GM19452 (cell line): ENCODE data around the gene CFAP45.
"Not testable (repeated sequence)": the region's sequence is repeated elsewhere in the genome, so short reads cannot be mapped to it uniquely, and the experiment has no call there.

ENCODE experiments used
- ATAC-seq: cut with Tn5 transposase; IDR thresholded peaks from one replicate; pipeline ENCODE4 v1.9.1; 2021; ENCODE audit not compliant: unreplicated experiment

The CFAP45 gene

GRCh38 chr1:159908031-159908940 lies 8.3 kb upstream of the CFAP45 start:
- ATAC-seq, result no peak

GRCh38 chr1:159906960-159907359 lies 7.0 kb upstream of the CFAP45 start:
- no peak for ATAC-seq

- ATAC-seq, result not testable (repeated sequence)
These were observed 4.1 kb upstream of the CFAP45 start for GRCh38 chr1:159904036-159904435.

- no peak for ATAC-seq
These were observed 2.6 kb upstream of the CFAP45 start for GRCh38 chr1:159902541-159902940.

GRCh38 chr1:159900755-159901360 lies 893 bp upstream of the CFAP45 start:
- ATAC-seq, result no peak

- ATAC-seq, result not testable (repeated sequence)
These were observed 331 bp downstream of the CFAP45 start for GRCh38 chr1:159899634-159900033.

GRCh38 chr1:159898527-159898926 lies 1.4 kb downstream of the CFAP45 start:
- ATAC-seq, result no peak

GRCh38 chr1:159897962-159898361 lies 2.0 kb downstream of the CFAP45 start:
- ATAC-seq, result no peak

- ATAC-seq, result no peak
These were observed 3.4 kb downstream of the CFAP45 start for GRCh38 chr1:159896546-159896930.

GRCh38 chr1:159895836-159896545 lies 4.0 kb downstream of the CFAP45 start:
- ATAC-seq, result no peak

GRCh38 chr1:159895286-159895685 lies 4.7 kb downstream of the CFAP45 start:
- no peak for ATAC-seq

GRCh38 chr1:159892944-159893343 lies 7.0 kb downstream of the CFAP45 start:
- no peak for ATAC-seq

GRCh38 chr1:159891275-159892157 lies 8.4 kb downstream of the CFAP45 start:
- ATAC-seq, result peak; percentile 66

- no peak for ATAC-seq
These were observed 9.6 kb downstream of the CFAP45 start for GRCh38 chr1:159890390-159890789.

GRCh38 chr1:159889821-159890252 lies 10.1 kb downstream of the CFAP45 start:
- ATAC-seq, result peak; percentile 89

- no peak for ATAC-seq
These were observed 10.8 kb downstream of the CFAP45 start for GRCh38 chr1:159889202-159889601.

- no peak for ATAC-seq
These were observed 15.7 kb downstream of the CFAP45 start for GRCh38 chr1:159884296-159884695.

GRCh38 chr1:159883134-159883533 lies 16.8 kb downstream of the CFAP45 start:
- ATAC-seq, result no peak

GRCh38 chr1:159882527-159882862 lies 17.5 kb downstream of the CFAP45 start:
- ATAC-seq, result no peak

- no peak for ATAC-seq
These were observed 18.1 kb downstream of the CFAP45 start for GRCh38 chr1:159881622-159882526.
